DMS79 treated with DMSO at 0.1 percent for 48 hours (cell line): Measurements from ENCODE around the gene DNAAF5.

Experiments used
- DNase-seq: peaks from one replicate; lab custom pipeline; 2025; lab: John Stamatoyannopoulos, UW

DNAAF5 gene

DNA sequence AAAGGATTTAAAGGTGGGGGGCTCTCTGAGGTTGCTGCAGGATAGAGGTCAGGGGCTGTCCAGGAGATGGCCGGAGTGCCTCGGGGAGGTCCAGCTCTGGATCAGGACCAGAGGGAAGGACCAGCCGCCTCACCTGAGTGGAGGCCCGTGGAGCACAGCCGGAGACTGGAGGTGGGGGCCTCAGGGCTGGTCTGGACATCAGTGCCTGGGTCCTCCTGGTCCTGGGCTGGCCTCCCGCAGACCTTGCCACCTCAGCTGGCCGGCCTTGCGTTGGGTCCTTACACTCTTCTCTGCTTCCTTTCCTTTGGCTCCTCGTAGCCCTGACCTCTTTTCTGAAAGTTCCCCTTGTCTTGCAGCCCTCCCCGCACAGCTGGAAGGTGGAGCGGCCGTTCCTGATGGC, 107.8 kb downstream of the DNAAF5 start:
- no peak for DNase-seq

DNA sequence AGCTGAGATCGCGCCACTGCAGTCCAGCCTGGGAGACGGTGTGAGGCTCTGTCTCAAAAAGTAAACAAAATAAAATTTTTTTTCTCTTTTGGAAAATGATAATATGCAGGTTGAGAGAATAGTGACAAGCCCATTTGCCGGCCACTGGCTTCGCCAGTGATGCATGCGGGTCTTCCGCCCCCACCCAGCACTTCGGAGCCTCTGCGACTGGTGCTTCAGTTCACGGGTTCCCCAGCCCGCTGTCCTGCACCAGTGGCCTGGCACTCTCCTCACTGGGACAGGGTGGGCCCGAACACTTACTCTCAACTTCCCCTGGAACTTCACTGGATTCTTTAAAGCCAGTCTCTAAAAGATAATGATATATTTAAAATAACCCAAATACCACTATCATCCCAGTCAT, 108.5 kb downstream of the DNAAF5 start:
- DNase-seq, result no peak

DNA sequence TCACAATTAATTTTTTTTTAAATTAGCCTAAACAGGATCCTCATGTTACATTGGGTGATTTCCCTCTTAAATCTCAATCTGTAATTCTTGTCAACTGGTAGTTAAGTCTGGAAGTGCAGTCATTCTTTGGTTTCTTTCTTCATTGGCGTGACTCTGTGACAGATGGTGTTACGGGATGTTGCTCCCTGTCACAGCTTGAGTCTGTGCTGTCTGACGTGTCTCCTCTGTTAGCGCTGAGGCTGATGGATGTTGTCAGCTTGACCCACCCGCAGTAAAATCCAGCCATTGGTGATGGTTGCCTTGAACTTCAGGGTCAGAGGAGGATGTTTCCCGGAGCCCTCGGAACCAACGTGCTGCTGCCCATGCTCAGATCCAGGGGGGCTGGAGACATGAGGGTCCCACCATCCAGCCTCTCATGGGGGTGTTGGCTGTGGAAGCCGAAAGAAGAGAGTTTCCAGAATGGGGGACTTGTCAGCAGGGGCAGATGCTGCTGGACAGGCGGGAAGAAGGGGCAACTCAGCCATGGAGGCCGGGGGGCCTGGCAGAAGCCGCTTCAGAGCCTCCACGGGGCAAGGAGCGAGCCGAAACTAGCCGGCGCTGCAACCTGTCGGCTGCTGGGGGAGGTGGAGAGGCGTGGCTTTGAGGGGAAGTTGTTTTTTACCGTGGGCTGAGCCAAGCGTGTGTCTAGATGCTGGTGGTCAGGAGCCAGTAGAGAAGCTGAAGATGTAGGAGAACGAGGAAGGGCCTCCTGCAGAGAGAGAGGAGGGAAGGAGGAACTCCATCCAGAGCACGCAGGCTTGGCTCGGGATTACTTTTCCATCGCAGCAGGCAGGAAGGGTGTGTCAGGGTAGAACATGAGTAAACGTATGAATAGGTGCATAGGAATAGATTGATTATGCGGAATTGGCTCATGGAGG, 109.2 kb downstream of the DNAAF5 start:
- DNase-seq, result no peak
